GM21619 (cell line): ENCODE results near the gene OTUB1.
A peak's percentile ranks its signal among the peaks of the same experiment; 100 is the strongest.
"Not testable (repeated sequence)": the region's sequence is repeated elsewhere in the genome, so short reads cannot be mapped to it uniquely, and the experiment has no call there.

ENCODE experiments used
- ATAC-seq: cut with Tn5 transposase; IDR thresholded peaks from one replicate; pipeline ENCODE4 v1.9.1; 2021; ENCODE audit not compliant: unreplicated experiment

The OTUB1 gene

GRCh38 chr11:63986156-63986931 lies at the start of gene OTUB1:
Gene OTUB1 (plus strand): TSS chr11:63986438. CDS start chr11:63986457, 19 bp downstream.
- ATAC-seq = peak; percentile 91

GRCh38 chr11:63937713-63938478 lies 48.3 kb upstream of the OTUB1 start:
- peak; percentile 10 for ATAC-seq

- ATAC-seq = peak; percentile 86
Observed at GRCh38 chr11:63938479-63939396, 47.5 kb upstream of the OTUB1 start, which contains the start of gene NAA40. Gene NAA40 (plus strand): TSS chr11:63939002. CDS start chr11:63939097, 95 bp downstream.

GRCh38 chr11:63939397-63939891 lies 46.8 kb upstream of the OTUB1 start:
- no peak for ATAC-seq

- ATAC-seq = no peak
Observed at GRCh38 chr11:63940786-63941185, 45.5 kb upstream of the OTUB1 start.

- ATAC-seq = no peak
Observed at GRCh38 chr11:63941901-63942300, 44.3 kb upstream of the OTUB1 start.

GRCh38 chr11:63942803-63943202 lies 43.4 kb upstream of the OTUB1 start:
- no peak for ATAC-seq

GRCh38 chr11:63944987-63945386 lies 41.3 kb upstream of the OTUB1 start:
- no peak for ATAC-seq

GRCh38 chr11:63945477-63946163 lies 40.6 kb upstream of the OTUB1 start:
- ATAC-seq = no peak

GRCh38 chr11:63951779-63952536 lies 34.3 kb upstream of the OTUB1 start:
- ATAC-seq = no peak

- no peak for ATAC-seq
Observed at GRCh38 chr11:63952570-63952969, 33.7 kb upstream of the OTUB1 start.

- ATAC-seq = no peak
Observed at GRCh38 chr11:63958008-63958407, 28.2 kb upstream of the OTUB1 start.

GRCh38 chr11:63961608-63962412 lies 24.4 kb upstream of the OTUB1 start:
- ATAC-seq = no peak

- ATAC-seq = not testable (repeated sequence)
Observed at GRCh38 chr11:63963895-63964294, 22.3 kb upstream of the OTUB1 start.

GRCh38 chr11:63966444-63966843 lies 19.8 kb upstream of the OTUB1 start:
- no peak for ATAC-seq

- ATAC-seq = no peak
Observed at GRCh38 chr11:63969461-63969860, 16.8 kb upstream of the OTUB1 start.

GRCh38 chr11:63970902-63971301 lies 15.3 kb upstream of the OTUB1 start:
- no peak for ATAC-seq

GRCh38 chr11:63973912-63974258 lies 12.4 kb upstream of the OTUB1 start:
- not testable (repeated sequence) for ATAC-seq
